Right ventricle myocardium inferior (tissue), 1 donor: Measurements from ENCODE around the gene PELI2. TPM values are rescaled to one million over a fixed set of nuclear protein-coding genes. Genes with fewer than 3 reads are reported as not detected.
A peak's percentile ranks its signal among the peaks of the same experiment; 100 is the strongest.

Source experiments
- ATAC-seq: fragments of 200-7000 bp; cut with Tn5 transposase; one replicate; pipeline ENCODE4 v1.9.1; 2020; ENCODE audit warnings: mild to moderate bottlenecking, moderate library complexity
- DNase-seq: peaks from one replicate; pipeline ENCODE4 v3.0.0; 2021; ENCODE audit errors: missing footprints
- intact Hi-C: fragments of 100-400 bp; cut with DNase I; formaldehyde crosslinking; loops from one replicate; pipeline ENCODE4 v1.11.0; 2022
- long read RNA-seq: library from polyadenylated mRNA; unstranded; transcript quantifications from one replicate; pipeline ENCODE4 v2.0.0, GENCODE V29; 2021
- total RNA-seq: library from RNA; stranded (reverse); fragmentation: NEBNext Ultra II Directional; extraction: Animal tissue kit (Norgen Biotek cat#: 25700); gene quantifications from one replicate; pipeline ENCODE4 v1.2.1, GENCODE V29; 2021
- donor health status: DM: no; HTN: yes; CAD: no; lungs with severe emphysema.

The PELI2 gene, protein sequence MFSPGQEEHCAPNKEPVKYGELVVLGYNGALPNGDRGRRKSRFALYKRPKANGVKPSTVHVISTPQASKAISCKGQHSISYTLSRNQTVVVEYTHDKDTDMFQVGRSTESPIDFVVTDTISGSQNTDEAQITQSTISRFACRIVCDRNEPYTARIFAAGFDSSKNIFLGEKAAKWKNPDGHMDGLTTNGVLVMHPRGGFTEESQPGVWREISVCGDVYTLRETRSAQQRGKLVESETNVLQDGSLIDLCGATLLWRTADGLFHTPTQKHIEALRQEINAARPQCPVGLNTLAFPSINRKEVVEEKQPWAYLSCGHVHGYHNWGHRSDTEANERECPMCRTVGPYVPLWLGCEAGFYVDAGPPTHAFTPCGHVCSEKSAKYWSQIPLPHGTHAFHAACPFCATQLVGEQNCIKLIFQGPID
- total RNA-seq: 3.2 TPM
- long read RNA-seq, partial matches to known transcripts: 1 of 1 reads
- long read RNA-seq, other reads (novel, unspliced or antisense): 0 of 1 reads

DNA sequence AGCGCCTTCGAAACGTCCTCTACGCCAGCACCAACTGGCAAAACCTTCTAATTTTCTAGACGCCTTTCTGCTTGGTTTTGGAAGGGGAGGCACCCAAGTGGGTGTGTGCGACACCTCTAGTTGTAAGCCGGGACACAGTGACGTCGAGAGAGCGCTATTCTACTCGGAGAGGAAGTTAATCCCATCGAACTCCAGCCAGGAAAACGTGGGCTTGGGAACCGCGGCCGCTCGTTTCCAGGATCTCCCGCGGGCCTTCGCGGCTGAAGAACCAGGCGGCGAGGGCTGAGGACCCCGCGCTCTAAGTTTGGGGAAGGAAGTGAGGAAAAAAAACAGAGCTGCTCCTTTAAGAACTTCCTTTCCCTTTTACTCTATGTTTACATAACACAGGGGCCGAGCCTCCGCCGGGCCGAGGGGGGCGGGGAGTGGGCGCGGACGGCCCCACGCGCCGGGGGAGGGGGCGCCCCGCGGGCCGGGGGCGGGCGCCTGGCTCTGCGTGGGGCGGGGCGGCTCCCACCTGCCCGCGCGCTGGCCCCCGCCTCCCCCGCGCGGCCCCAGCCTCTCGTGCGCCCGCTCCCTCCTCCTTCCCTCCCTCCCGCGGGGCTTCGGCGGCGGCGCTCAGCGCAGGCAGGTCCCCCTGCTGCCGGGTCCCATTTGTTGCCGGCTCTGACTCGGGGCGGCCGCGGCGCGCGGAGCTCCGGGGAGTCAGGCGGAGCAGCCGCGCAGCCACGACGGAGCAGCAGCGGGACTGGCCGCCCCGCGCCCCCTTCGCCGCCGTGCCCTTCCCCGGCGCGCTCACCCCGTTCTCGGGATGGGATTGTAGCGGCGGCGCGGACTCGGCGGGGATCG is at the start of gene PELI2:
PELI2 (plus strand) TSS at position 647 of the 846 bp plus-strand sequence. CDS start 250 bp downstream, outside the sequence.
- DNase-seq: peak; percentile 93
- intact Hi-C loops: loop anchor here (5.0 to 10.0 kb wide), 3 partner anchors 99 to 263 kb away; no protein-coding TSS in a partner anchor
- ATAC-seq: peak; percentile 91

DNA sequence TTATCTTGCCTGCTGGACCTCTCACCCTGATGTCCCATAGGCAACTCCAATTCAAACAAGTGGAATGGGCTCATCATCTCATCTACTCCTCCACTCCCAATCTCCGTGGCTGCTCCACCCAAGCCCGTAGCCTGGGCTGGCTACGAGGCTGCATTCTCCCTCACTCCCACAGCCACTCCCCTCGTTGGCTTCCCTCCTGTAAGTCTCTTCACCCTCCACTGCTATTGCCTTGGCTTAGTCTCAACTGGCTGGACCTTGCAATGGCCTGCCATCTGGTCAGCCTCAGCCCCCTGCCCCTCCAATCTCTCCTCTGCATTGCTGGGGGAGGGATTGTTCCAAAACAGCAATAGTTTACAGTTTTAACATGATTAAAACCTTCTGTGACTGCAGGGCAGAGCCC is 44.4 kb upstream of the PELI2 start:
- intact Hi-C loops: no loop called here
- DNase-seq: no peak
- ATAC-seq: no peak

DNA sequence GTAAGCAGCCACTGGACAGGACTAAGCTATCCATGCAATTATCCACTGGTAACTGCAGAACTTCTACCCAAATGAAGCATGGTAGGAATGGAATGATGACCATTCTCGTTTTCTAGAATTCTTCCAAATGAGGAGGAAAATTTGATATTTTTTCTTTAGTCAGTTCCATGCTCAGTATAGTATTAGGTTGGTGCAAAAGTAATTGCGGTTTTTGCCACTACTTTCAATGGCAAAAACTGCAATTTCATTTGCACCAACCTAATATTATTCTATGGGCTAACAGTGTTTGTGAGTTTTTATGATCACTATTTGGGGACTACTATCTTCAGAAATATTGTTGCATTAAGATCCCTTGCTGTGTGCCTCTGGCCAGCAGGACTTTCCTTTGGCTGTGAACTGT is 42.9 kb upstream of the PELI2 start:
- intact Hi-C loops: no loop called here
- DNase-seq (no peak), ATAC-seq (no peak)

DNA sequence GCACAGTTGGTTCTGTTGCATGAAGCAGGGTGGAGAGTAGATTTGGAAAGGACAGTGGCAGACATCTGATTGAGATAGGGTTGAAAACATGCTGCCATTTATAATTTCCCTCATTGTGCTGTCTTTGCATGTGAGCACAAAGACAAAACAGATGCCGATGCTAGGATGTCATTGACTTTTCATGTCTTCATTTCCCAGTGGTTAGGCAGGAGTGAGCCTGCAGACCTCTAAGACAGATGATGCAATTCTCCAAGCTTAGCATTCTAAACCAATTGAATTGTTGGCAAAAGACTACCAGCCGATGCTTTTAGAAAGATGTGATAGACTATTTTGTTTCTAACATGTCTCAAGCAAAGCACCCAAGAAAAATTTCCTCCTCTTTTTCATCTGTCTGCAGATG is 37.1 kb upstream of the PELI2 start:
- intact Hi-C loops: no loop called here
- ATAC-seq (no peak), DNase-seq (no peak)

DNA sequence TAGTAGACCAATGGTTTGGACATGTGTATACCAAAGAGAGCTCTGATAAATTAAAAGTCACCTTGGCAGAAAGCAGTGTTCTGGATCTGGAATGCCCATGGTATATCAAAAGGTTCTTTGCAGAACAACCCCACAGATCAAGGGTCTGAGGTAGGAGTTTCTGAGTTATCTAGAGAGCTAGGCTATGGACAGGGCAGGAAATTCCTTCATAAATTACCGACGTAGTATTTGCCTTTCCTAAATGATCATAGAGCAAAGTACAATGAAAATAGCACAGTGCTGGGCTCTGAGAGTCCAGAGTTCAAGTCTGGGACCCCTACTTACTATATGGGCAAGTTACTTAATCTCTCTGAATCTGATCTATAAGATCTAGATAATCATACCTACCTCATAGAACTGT is 35.3 kb upstream of the PELI2 start:
- intact Hi-C loops: no loop called here
- DNase-seq (no peak), ATAC-seq (no peak)

DNA sequence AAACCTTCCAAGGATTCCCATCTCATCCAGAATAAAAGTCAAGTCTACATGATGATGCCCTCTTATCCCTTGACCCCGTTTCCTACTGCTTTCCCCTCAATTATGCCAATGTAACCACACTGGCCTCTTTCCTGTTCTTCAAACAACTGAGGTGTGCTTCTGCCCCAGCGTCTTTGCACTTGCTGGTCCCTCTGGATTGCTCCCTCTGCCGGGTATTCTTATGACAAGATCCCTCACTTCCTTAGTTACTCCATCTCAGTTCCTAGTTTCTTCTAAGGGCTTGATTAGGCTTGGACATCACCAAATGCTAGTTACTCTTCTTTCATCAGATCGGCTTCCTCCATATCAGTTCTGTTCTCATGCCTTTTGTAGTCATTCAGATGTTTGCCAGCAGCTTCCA is 32.7 kb upstream of the PELI2 start:
- DNase-seq (no peak), ATAC-seq (no peak)
- intact Hi-C loops: no loop called here

DNA sequence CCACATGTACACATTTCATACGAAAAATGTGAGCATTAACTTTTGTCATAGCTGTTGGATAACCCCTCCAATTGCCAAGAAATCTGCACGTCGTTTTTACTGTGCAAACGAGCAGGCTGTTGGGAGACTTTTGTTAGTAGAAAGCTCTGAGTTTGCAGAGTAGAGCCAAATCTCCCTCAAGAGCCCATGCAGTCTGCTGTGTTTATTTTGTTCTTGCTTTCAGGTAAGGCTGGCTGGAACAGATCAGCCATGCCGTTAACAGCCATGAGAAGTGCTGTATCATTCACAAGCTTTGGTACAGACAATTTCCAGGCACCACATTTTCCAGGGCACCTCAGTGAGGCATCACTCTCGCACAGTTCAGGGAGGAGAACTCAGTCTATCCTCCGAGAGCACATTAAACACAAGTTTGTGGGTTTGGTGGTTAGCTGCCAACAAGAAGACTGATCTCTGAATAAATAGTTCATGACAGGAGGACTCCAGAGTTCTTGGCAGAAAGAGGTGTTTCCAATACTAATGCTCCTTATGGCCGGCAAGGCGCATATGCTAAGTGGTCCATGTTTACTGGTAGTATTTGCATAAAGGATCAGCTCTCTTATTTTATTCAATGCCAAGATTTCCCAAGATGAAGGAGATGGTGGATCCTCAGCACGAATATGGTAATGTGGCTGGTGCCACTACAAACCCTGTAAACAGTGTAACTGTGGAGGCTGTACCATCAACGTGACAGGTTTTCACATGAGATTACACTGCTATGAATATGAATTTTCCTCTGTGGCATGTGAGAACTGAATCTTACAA is 30.3 kb upstream of the PELI2 start:
- intact Hi-C loops: no loop called here
- no peak for DNase-seq
- no peak for ATAC-seq

DNA sequence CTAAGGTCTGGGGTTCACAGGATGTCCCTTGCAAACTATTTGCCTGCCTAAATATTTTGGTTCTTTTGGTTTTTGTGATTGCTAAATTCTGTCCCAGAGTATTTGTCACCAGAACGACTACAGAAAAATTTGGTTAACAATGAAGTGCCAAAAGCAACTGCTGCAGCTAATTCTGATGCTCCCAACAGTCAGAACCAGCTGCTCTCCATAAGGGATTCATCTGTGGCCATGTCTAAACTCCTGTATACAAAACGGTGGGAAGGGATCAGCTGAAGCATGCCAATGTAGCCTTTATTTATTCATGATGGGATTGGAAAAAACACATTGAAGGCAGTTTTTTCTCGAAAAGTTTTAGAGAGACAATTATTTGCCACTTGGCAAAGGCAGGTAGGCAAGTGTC is 29.3 kb upstream of the PELI2 start:
- no peak for DNase-seq
- ATAC-seq: no peak
- intact Hi-C loops: no loop called here

DNA sequence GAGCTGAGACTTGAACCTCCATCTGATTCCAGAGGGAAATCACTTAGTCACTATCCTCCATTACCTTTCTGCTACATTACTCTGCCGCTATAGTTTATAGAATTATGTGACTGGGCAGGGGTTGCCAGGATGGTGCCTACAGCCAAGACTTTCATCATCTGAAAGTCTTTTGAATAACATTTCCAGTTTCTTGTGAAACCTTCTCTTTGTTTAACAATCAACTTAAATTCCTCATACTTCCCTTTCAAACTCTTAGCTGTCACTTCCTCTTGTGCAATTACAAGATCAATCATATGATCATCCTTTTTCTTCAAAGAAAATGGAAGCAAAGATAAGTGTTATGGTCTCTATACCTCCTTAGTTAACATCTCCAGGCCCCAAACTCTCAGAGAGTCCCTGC is 25.4 kb upstream of the PELI2 start:
- intact Hi-C loops: no loop called here
- ATAC-seq: no peak
- no peak for DNase-seq

DNA sequence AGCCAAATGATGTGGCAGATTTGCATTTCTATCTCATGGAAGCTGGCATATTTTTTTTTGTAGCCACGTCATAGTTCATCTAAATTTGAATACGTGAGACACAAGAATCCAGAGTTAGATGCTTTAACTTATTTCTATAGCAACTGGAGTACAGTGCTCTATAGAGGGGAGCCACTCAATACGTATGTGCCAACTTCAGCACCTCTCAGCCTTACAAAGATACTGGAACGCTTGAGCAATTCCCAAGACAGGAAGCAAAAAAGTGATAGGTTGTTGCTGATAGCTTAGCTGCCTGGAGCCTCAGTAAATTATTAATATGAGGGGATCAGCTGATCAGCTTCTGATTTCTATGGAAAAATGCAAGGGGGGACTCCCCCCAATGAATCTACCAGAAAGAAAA is 24.1 kb upstream of the PELI2 start:
- DNase-seq: no peak
- intact Hi-C loops: no loop called here
- ATAC-seq: no peak

DNA sequence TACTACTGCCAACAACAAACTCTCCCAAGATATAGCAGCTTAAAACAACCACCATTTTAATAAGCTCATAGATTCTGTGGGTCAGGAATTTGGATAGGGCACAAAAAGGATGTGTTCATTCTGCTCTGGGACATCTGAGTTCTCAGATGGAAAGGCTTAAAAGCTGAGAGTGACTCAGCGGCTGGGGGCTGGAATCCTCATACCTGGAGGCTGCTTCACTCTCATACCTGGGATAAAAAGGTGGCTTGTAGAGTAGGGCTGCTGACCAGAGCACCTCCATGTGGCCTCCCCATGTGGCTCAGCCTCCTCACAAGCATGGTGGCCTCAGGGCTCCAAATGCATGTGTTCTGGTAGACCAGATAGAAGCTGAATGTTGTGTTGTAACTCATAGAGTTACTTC is 20.2 kb upstream of the PELI2 start:
- ATAC-seq: no peak
- intact Hi-C loops: no loop called here
- no peak for DNase-seq

DNA sequence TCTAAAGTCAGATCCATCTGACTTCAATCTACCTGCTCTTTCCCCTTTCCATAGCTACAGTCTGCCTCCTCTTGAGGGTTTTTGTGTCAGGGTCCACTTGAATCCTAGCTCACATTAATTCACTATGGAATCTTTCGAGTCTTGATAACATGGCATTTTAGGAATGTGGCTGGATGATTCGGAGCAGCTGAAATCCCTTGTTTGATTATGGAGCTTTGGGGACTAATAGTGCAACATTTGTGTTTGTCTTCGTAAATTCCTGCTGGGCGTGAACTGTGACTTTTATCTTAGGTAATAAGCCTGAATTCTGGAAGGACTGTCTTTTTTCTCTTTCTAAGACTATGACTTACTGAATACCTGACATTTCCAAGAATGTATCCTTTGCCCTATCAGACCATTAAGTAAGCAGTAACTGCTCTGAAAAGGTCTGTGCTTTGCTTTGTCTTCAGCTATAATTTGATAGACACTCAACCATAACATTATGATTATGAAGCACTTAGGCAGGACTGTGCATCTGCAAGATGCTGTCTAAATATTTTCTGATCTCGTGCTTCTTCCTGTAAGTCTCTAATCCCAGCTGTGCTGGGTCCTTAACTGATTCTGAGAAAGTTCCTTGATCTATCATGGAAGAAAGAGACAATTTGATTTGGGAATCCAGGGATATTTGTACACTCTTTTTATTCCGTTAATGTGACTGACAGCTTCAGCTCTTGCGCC is 19.0 kb upstream of the PELI2 start:
- DNase-seq (no peak), ATAC-seq (no peak)
- intact Hi-C loops: no loop called here

DNA sequence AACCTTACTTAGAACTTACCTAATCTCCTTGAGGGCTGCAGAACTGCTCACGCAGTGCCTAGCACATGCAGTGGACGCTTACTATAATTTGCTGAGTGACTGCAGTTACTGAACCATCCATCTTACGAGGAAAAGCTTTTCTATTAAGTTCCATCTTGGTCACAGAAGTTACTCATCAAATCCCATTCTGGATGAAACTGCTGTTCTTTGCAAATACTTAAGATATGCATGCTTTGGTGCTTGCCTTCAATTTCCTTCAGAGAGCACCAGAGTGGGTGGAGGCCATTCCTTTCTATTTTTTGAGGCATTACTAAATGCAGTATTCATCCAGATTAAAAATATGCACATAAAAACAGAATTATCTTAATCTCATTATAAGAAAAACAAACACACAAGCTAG is 17.7 kb upstream of the PELI2 start:
- intact Hi-C loops: no loop called here
- no peak for DNase-seq
- ATAC-seq: no peak

DNA sequence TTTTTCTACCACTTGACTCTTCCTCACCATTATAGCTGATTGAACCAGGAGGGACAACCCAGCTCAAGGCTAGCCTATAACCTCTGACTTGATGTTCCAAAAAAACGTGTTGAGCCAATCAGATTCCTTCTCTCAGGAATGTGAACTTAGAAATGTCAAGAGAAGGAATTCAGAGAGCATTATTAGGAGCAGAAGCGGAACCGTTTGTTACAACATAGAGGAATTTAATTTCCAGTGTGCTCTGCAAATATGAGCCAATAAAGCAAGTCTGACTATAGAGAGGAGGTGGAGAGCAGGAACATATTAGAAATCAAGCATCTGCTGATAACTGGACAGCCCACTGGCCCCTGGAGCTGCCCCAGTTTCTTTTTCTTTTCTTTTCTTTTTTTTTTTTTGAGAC is 15.3 kb upstream of the PELI2 start:
- intact Hi-C loops: no loop called here
- ATAC-seq (no peak), DNase-seq (no peak)

DNA sequence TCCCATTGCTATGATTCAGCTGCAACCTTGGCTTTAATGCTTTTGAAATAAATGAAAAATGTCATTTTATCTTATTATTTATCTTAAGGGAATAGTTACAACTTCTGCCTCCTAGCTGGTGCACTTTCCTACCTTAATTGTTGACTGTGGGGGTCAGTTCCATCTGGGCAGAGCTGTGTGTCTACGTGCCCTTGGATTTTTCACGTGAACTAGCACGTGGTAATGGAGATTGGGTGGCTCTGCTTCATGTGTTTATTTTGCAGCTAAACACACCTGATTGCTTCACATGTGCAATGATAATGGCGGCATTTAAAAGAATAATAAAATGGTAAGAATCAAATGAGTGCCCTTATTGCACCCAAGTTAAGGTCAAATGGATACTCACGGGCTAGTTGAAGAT is 10.6 kb upstream of the PELI2 start:
- intact Hi-C loops: no loop called here
- ATAC-seq (no peak), DNase-seq (no peak)

DNA sequence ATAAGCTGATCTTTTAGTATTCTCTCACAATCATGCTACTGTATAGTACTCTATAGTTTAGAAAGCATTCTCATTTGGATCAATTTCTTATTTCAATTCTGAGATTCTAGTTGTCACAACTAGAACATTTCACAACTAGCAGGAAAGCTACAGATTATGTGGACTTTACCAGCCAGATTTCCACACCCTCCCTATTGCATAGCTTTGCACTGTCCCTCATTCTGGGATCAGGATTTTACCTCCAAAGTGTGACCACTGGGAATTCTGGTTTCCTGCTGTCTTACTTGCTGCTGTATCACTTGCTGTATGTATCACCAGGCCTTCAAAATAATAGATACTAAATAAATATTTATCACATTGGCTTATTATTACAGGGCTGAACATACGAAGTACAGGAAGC is 10.2 kb upstream of the PELI2 start:
- no peak for ATAC-seq
- no peak for DNase-seq
- intact Hi-C loops: no loop called here

DNA sequence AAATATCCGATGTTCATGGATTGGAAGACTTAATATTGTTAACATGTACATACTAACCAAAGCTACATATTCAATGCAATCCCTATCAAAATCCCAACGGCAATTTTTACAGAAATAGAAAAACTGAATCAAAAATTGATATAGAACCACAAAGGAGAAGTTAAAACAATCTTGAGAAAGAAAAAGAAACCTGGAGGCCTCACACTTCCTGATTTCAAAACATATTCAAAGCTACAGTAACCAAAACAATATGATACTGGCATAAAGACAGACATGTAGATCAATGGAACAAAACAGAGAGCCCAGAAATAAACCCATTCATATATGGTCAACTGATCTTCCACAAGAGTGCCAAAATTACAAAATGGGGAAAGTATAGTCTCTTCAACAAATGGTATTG is 5.4 kb upstream of the PELI2 start:
- DNase-seq (no peak), ATAC-seq (no peak)
- intact Hi-C loops: loop anchor here (10.0 kb wide), 1 partner anchor 258 kb away; no protein-coding TSS in a partner anchor

DNA sequence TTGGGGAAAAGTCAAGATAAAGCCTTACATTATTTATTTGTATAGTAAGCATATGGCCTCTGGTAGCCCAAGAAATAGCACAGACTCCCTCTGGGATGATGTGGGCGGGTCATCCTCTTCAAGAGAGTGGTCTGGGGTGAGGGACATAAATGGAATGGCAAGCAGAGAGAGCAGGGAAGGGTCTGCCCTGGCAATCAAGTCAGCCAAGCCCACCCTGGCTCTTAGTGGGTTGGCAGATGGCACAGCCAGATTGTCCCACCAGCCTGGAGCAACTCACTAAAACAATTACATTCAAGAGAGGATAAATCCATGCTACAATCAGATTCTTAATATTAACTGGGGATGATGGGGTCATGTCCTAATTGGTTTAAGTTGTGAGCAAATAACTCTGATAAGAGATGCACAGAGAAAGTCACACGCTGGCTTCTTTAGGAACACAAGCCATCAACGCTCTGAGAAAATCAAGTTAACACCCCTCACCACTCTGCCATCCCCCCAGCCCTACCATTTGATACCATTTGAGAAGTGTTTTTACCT is 2.8 kb upstream of the PELI2 start:
- DNase-seq: no peak
- intact Hi-C loops: loop anchor here (5.0 to 10.0 kb wide), 3 partner anchors 102 to 261 kb away; no protein-coding TSS in a partner anchor
- ATAC-seq: no peak
